K562 (cell line): ENCODE results near the gene TMEM69. TPM values are rescaled to one million over a fixed set of nuclear protein-coding genes. Genes with fewer than 3 reads are reported as not detected.

Source experiments
- EP300 ChIP-seq: IDR thresholded peaks from 2 replicates; pipeline ENCODE4 v1.6.1; 2012; ENCODE audit warnings: low read length, improper control_type of control experiment
- HDAC2 ChIP-seq: fragments of 450-650 bp; IDR thresholded peaks from 2 replicates; pipeline ENCODE4 v1.6.1; 2016; ENCODE audit warnings: mild to moderate bottlenecking
- HEY1 ChIP-seq: fragments of 250-450 bp; sonication (Bioruptor Pico); IDR thresholded peaks from 2 replicates; pipeline ENCODE4 v1.5.0; 2020; ENCODE audit warnings: mild to moderate bottlenecking, moderate library complexity, borderline replicate concordance
- MEIS2 ChIP-seq: fragments of 450-650 bp; IDR thresholded peaks from 2 replicates; pipeline ENCODE4 v1.6.1; 2014; ENCODE audit warnings: mild to moderate bottlenecking; ENCODE audit not compliant: partially characterized antibody
- PHF20 ChIP-seq: fragments of 450-650 bp; IDR thresholded peaks from 2 replicates; pipeline ENCODE4 v1.6.1; 2018; ENCODE audit not compliant: partially characterized antibody
- RBM14 ChIP-seq: fragments of 200-400 bp; formaldehyde crosslinking; IDR thresholded peaks from 2 replicates; pipeline ENCODE4 v1.6.1; 2018; ENCODE audit warnings: low read depth, mild to moderate bottlenecking, low read length, moderate library complexity, borderline replicate concordance; ENCODE audit not compliant: insufficient read depth
- SLC30A9 ChIP-seq: fragments of 250-450 bp; sonication (Bioruptor Pico); IDR thresholded peaks from 2 replicates; pipeline ENCODE4 v1.8.0; 2022; ENCODE audit warnings: mild to moderate bottlenecking, moderate library complexity
- TBP ChIP-seq: optimal IDR thresholded peaks from 2 replicates; pipeline ENCODE3; 2011; ENCODE audit warnings: low read depth, low read length, improper control_type of control experiment
- TEAD2 ChIP-seq: fragments of 450-650 bp; IDR thresholded peaks from 2 replicates; pipeline ENCODE4 v1.6.1; 2016; ENCODE audit warnings: missing genetic modification characterization, control low read depth, missing compliant biosample characterization
- U2AF1 ChIP-seq: fragments of 200-400 bp; formaldehyde crosslinking; optimal IDR thresholded peaks from 2 replicates; pipeline ENCODE3; 2017; ENCODE audit warnings: mild to moderate bottlenecking, low read depth, low read length, moderate library complexity
- U2AF2 ChIP-seq: fragments of 200-400 bp; formaldehyde crosslinking; optimal IDR thresholded peaks from 2 replicates; pipeline ENCODE3; 2017; ENCODE audit warnings: low read depth, mild to moderate bottlenecking, low read length
- ZNF324 ChIP-seq: fragments of 250-450 bp; sonication (Bioruptor Pico); IDR thresholded peaks from 2 replicates; pipeline ENCODE4 v1.4.0; 2020; ENCODE audit warnings: mild to moderate bottlenecking
- polyA plus RNA-seq, 8 experiments: library from polyadenylated mRNA; depleted of rRNA in 4 of 8; stranded (reverse) in 5 of 8; unstranded in 3 of 8; fragments of >200 nt; fragmentation: Nextera tagmentation in 2 of 8; fragmentation: Illumina TruSeq in 1 of 8; extraction: Ambion mirVana in 2 of 8; extraction: Trizol in 1 of 8; gene quantifications; 2 replicates each; pipeline versions ENCODE4 v1.2.1 to v1.2.3, GENCODE V29; 2011 to 2014; ENCODE audit warnings: inconsistent platforms in 1 of 8, missing spikeins in 1 of 8
- total RNA-seq, 7 experiments: library from RNA; depleted of rRNA in 6 of 7; stranded (reverse); fragments of >200 nt in 6 of 7; fragmentation: Illumina TruSeq in 2 of 7; extraction: Trizol in 2 of 7; gene quantifications; 2 replicates each; pipeline versions ENCODE4 v1.2.1 to v1.2.3, GENCODE V29; 2011 to 2021; ENCODE audit warnings: low replicate concordance in 1 of 7
- TF ChIP-seq, protein P1 (sequence below): fragments of 450-650 bp; formaldehyde crosslinking; IDR thresholded peaks from 2 replicates; pipeline ENCODE4 v1.4.0; 2020; ENCODE audit warnings: mild to moderate bottlenecking, moderate library complexity
- TF ChIP-seq, protein P2 (sequence below): fragments of 450-650 bp; IDR thresholded peaks from one replicate; pipeline ENCODE4 v1.6.1; 2018; ENCODE audit warnings: mild to moderate bottlenecking, moderate library complexity; ENCODE audit not compliant: partially characterized antibody
- TF ChIP-seq, protein P3 (sequence below): fragments of 450-650 bp; IDR thresholded peaks from 2 replicates; pipeline ENCODE4 v1.6.1; 2017; ENCODE audit warnings: antibody characterized with exemption
- TF ChIP-seq, protein P4 (sequence below), 2 experiments: fragments of 200-800 bp in 1 of 2; sonication (Bioruptor generic) in 1 of 2; sonication (generic) in 1 of 2; formaldehyde crosslinking in 1 of 2; IDR thresholded peaks in 1 of 2; conservative IDR thresholded peaks in 1 of 2; 2 replicates each; pipeline versions ENCODE4 v1.5.0 to v1.6.1; 2016 to 2020; ENCODE audit warnings: missing compliant biosample characterization in 1 of 2, missing genetic modification characterization in 1 of 2, missing genetic modification reagents in 1 of 2

TMEM69 gene
- total and polyA plus RNA-seq, 9 of the 15 experiments (the other 6 are each of a cell fraction or from before 2014, with no cell fraction given), result 47.3 to 248 (median 103) TPM

DNA sequence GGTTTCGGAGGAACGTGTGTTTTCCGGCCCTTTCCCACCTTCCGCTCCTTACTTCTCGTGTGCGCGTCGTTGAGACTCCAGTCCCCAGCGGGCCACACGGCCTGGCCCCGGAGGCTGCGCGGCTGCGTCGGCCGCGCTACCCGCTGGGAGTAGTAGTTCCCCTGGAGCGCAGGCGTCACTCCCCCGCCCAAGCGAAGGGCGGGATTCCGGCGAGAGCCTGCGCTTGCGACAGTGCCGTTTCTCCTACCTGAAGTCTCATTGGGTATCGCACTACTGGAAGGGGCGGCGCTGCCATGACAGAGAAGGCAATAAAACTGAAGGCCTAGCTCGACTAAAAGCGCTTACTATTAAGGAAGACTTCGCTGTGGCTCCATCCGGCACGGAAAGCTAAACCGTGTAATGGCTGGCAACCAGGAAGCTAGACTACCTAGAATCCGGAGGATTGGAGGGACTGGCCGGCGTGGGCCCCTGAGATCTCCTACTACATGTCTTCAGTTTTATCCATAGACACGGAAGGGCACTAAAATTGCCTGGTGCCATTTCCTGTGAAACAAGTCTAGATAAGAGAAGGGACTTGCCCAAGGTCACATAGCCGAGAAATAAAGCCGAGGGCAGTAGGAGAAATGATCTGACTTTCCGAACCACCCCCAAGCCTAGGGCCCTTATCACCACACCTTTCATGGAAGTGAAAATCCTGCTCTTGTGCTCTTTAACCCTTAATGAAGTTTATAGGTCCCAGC lies 797 bp upstream of the TMEM69 start (continued):
- peak; percentile 83 for TF ChIP-seq MEIS2
- no peak for TF ChIP-seq EP300
- TF ChIP-seq, protein P1, sequence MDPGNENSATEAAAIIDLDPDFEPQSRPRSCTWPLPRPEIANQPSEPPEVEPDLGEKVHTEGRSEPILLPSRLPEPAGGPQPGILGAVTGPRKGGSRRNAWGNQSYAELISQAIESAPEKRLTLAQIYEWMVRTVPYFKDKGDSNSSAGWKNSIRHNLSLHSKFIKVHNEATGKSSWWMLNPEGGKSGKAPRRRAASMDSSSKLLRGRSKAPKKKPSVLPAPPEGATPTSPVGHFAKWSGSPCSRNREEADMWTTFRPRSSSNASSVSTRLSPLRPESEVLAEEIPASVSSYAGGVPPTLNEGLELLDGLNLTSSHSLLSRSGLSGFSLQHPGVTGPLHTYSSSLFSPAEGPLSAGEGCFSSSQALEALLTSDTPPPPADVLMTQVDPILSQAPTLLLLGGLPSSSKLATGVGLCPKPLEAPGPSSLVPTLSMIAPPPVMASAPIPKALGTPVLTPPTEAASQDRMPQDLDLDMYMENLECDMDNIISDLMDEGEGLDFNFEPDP (CRISPR knock-in tag), result no peak
- no peak for TF ChIP-seq U2AF1
- no peak for TF ChIP-seq U2AF2
- no peak for TF ChIP-seq SLC30A9 (CRISPR knock-in tag)
- no peak for TF ChIP-seq RBM14
- no peak for TF ChIP-seq TEAD2 (tag)
- TF ChIP-seq PHF20, result peak; percentile 75
- TF ChIP-seq ZNF324 (CRISPR knock-in tag), result no peak
- TF ChIP-seq, protein P2, sequence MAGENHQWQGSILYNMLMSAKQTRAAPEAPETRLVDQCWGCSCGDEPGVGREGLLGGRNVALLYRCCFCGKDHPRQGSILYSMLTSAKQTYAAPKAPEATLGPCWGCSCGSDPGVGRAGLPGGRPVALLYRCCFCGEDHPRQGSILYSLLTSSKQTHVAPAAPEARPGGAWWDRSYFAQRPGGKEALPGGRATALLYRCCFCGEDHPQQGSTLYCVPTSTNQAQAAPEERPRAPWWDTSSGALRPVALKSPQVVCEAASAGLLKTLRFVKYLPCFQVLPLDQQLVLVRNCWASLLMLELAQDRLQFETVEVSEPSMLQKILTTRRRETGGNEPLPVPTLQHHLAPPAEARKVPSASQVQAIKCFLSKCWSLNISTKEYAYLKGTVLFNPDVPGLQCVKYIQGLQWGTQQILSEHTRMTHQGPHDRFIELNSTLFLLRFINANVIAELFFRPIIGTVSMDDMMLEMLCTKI, result no peak
- no peak for TF ChIP-seq HEY1 (CRISPR knock-in tag)
- TF ChIP-seq, protein P3, sequence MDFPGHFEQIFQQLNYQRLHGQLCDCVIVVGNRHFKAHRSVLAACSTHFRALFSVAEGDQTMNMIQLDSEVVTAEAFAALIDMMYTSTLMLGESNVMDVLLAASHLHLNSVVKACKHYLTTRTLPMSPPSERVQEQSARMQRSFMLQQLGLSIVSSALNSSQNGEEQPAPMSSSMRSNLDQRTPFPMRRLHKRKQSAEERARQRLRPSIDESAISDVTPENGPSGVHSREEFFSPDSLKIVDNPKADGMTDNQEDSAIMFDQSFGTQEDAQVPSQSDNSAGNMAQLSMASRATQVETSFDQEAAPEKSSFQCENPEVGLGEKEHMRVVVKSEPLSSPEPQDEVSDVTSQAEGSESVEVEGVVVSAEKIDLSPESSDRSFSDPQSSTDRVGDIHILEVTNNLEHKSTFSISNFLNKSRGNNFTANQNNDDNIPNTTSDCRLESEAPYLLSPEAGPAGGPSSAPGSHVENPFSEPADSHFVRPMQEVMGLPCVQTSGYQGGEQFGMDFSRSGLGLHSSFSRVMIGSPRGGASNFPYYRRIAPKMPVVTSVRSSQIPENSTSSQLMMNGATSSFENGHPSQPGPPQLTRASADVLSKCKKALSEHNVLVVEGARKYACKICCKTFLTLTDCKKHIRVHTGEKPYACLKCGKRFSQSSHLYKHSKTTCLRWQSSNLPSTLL, result no peak
- TF ChIP-seq, protein P4, sequence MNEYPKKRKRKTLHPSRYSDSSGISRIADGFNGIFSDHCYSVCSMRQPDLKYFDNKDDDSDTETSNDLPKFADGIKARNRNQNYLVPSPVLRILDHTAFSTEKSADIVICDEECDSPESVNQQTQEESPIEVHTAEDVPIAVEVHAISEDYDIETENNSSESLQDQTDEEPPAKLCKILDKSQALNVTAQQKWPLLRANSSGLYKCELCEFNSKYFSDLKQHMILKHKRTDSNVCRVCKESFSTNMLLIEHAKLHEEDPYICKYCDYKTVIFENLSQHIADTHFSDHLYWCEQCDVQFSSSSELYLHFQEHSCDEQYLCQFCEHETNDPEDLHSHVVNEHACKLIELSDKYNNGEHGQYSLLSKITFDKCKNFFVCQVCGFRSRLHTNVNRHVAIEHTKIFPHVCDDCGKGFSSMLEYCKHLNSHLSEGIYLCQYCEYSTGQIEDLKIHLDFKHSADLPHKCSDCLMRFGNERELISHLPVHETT (CRISPR knock-in tag; conservative IDR thresholded peaks at IDR 0.05 in 1 of 2, IDR thresholded peaks at IDR 0.05 in 1 of 2), result peak in 1 of 2 experiments; percentile 81; a peak in 2 of 4 replicates
- no peak for TF ChIP-seq HDAC2
- TF ChIP-seq TBP, result peak; percentile 98
